Measurements from ENCODE around the gene SLC45A3.

The SLC45A3 gene

DNA sequence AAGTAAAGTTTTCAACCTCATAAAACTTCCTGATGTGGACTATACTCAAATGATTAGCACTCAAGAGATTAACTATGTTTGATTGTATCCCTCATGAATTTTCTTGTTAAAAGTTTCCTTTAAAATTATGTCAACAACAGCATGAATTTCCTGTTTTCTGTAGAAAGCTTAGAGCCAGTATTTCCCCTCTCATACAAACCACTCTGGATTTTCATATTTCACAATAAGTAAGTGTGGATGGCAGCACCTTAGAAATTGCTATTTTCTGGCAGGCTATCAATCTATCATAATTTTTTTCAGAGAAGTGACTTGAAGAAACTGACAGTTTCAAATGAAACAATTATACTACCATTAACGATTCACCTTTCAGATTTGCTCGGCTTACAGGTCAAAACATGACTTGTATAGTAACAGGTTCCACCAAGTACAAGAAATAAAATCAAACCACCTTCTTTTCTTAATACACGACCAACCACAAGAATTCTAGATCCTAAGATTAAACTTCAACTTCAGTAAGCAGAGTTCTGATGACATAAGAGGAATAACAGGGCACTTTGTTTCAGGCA lies 69.3 kb downstream of the SLC45A3 start:
- DNase-seq (ENCODE audit: low read depth): no peak
- no peak overlapping the region for H3K4me3 ChIP-seq (ENCODE audit: low read depth, low read length)
- TF ChIP-seq, protein P1, sequence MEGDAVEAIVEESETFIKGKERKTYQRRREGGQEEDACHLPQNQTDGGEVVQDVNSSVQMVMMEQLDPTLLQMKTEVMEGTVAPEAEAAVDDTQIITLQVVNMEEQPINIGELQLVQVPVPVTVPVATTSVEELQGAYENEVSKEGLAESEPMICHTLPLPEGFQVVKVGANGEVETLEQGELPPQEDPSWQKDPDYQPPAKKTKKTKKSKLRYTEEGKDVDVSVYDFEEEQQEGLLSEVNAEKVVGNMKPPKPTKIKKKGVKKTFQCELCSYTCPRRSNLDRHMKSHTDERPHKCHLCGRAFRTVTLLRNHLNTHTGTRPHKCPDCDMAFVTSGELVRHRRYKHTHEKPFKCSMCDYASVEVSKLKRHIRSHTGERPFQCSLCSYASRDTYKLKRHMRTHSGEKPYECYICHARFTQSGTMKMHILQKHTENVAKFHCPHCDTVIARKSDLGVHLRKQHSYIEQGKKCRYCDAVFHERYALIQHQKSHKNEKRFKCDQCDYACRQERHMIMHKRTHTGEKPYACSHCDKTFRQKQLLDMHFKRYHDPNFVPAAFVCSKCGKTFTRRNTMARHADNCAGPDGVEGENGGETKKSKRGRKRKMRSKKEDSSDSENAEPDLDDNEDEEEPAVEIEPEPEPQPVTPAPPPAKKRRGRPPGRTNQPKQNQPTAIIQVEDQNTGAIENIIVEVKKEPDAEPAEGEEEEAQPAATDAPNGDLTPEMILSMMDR (IDR thresholded peaks at IDR 0.05; ENCODE audit: insufficient read depth, low read depth, low read length, missing control alignments): no peak

DNA sequence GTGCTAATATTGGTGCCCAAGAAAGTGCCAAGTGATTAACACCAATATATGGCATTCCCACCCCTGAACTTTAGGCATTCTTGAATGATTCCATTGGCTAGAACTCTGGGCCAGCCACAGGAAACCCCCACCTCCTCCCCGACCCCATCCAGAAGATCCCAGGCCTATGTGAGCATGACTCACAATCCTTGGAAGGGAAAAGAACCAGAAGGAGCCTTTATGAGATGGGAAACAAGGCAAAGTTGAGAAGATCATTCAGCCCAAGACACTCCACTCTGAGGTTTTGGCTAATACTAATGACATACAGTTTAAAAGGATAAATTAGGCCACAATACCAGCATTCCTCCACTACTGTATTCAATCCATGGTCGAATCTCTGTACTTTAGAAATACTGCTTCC lies 70.3 kb downstream of the SLC45A3 start:
- DNase-seq (ENCODE audit: low read depth): no peak
- TF ChIP-seq, protein P1 (IDR thresholded peaks at IDR 0.05; ENCODE audit: insufficient read depth, low read depth, low read length, missing control alignments): no peak
- no peak overlapping the region for H3K4me3 ChIP-seq (ENCODE audit: low read depth, low read length)
